ENCODE data around the gene CBX4. TPM values are rescaled to one million over a fixed set of nuclear protein-coding genes. Genes with fewer than 3 reads are reported as not detected.
A peak's percentile ranks its signal among the peaks of the same experiment; 100 is the strongest.

CBX4 gene
- total and polyA plus RNA-seq, 2 of the 13 experiments (the other 11 are each of a cell fraction or from before 2014, with no cell fraction given): 25.8 to 50.8 TPM

GRCh38 chr17:79822583-79823124, 16.6 kb downstream of the CBX4 start (continued):
- no peak for TF ChIP-seq ZFP91 (CRISPR knock-in tag; IDR thresholded peaks at IDR 0.05; ENCODE audit: borderline replicate concordance)
- TF ChIP-seq ZNF256 (CRISPR knock-in tag; conservative IDR thresholded peaks at IDR 0.05): peak; percentile 87; the same call in 1 of the 2 replicates
- TF ChIP-seq SAP130 (CRISPR knock-in tag; IDR thresholded peaks at IDR 0.05; ENCODE audit: low read depth): peak; percentile 94
- no peak for TF ChIP-seq GRHL1 (CRISPR knock-in tag; conservative IDR thresholded peaks at IDR 0.05)
- no peak for TF ChIP-seq ZNF251 (CRISPR knock-in tag; IDR thresholded peaks at IDR 0.05)
- no peak for TF ChIP-seq TERF1 (CRISPR knock-in tag; IDR thresholded peaks at IDR 0.05)
- no peak for TF ChIP-seq RBAK (CRISPR knock-in tag; IDR thresholded peaks at IDR 0.05)
- no peak for TF ChIP-seq EEA1 (CRISPR knock-in tag; IDR thresholded peaks at IDR 0.05; ENCODE audit: borderline replicate concordance)
- peak; percentile 69; the same call in 1 of the 2 replicates for TF ChIP-seq ZNF12 (CRISPR knock-in tag; IDR thresholded peaks at IDR 0.05)
- no peak for TF ChIP-seq ZBTB37 (CRISPR knock-in tag; IDR thresholded peaks at IDR 0.05)
- TF ChIP-seq CREBL2 (CRISPR knock-in tag; IDR thresholded peaks at IDR 0.05; ENCODE audit: borderline replicate concordance): no peak
- TF ChIP-seq NFE2L2 (IDR thresholded peaks at IDR 0.05; ENCODE audit: low read length): no peak
- TF ChIP-seq SPEN (CRISPR knock-in tag; IDR thresholded peaks at IDR 0.05; ENCODE audit: low read depth): peak; percentile 91
- TF ChIP-seq HNF4G (IDR thresholded peaks at IDR 0.05; ENCODE audit: borderline replicate concordance, low read depth, low read length): peak; percentile 59
- TF ChIP-seq HNF4G (CRISPR knock-in tag; IDR thresholded peaks at IDR 0.05; ENCODE audit: borderline replicate concordance, low read depth): peak; percentile 85
- no peak for TF ChIP-seq SRSF1 (optimal IDR thresholded peaks at IDR 0.05; ENCODE audit: low read depth, low read length)
